NCI-H748 (cell line): Measurements from ENCODE around the gene FAM222A.

Experiments
- DNase-seq: peaks from one replicate; lab custom pipeline; 2025; ENCODE audit not compliant: unreplicated experiment; lab: John Stamatoyannopoulos, UW

The FAM222A gene

GRCh38 chr12:109758426-109759420, 45.1 kb downstream of the FAM222A start:
- DNase-seq, result no peak

GRCh38 chr12:109759595-109759994, 46.0 kb downstream of the FAM222A start:
- DNase-seq, result no peak

GRCh38 chr12:109760031-109760929, 46.7 kb downstream of the FAM222A start:
- DNase-seq, result no peak

- no peak for DNase-seq
Measured at GRCh38 chr12:109760930-109761921, 47.6 kb downstream of the FAM222A start.

- DNase-seq, result no peak
Measured at GRCh38 chr12:109762071-109762672, 48.5 kb downstream of the FAM222A start.

GRCh38 chr12:109762673-109763191, 49.1 kb downstream of the FAM222A start:
- DNase-seq, result no peak

- DNase-seq, result no peak
Measured at GRCh38 chr12:109763201-109763841, 49.7 kb downstream of the FAM222A start.

GRCh38 chr12:109764123-109764522, 50.5 kb downstream of the FAM222A start:
- no peak for DNase-seq

GRCh38 chr12:109764776-109765445, 51.3 kb downstream of the FAM222A start:
- DNase-seq, result no peak

GRCh38 chr12:109765446-109765810, 51.8 kb downstream of the FAM222A start:
- no peak for DNase-seq

- no peak for DNase-seq
Measured at GRCh38 chr12:109766251-109766778, 52.7 kb downstream of the FAM222A start.

- DNase-seq, result no peak
Measured at GRCh38 chr12:109767456-109767855, 53.8 kb downstream of the FAM222A start.

- DNase-seq, result no peak
Measured at GRCh38 chr12:109767991-109768900, 54.6 kb downstream of the FAM222A start.

GRCh38 chr12:109768901-109769670, 55.5 kb downstream of the FAM222A start:
- no peak for DNase-seq

- DNase-seq, result no peak
Measured at GRCh38 chr12:109770104-109770860, 56.7 kb downstream of the FAM222A start.
